ENCODE results near the gene TMEM150A. TPM values are rescaled to one million over a fixed set of nuclear protein-coding genes. Genes with fewer than 3 reads are reported as not detected.
A peak's percentile ranks its signal among the peaks of the same experiment; 100 is the strongest.
"Not testable (repeated sequence)": the region's sequence is repeated elsewhere in the genome, so short reads cannot be mapped to it uniquely, and the experiment has no call there.

Gene TMEM150A
- total RNA-seq, 1 donor from 2014 or later = 10.1 TPM

- Histone ChIP-seq H3K9me3 (replicated peaks) (no peaks in the 10 kb centered on the region), H3K27me3 (ENCODE audit: low read depth) (no peaks in the 10 kb centered on the region), H3K27ac (replicated peaks) (peak overlapping the region; percentile 93), H3K4me3 (peak overlapping the region; percentile 91), H3K36me3 (peaks cover 33% of the 10 kb centered on the region), H3K4me1 (peaks cover 55% of the 10 kb centered on the region)
- no peak for DNase-seq
- TF ChIP-seq CTCF (IDR thresholded peaks at IDR 0.05; ENCODE audit: borderline replicate concordance) = no peak
- intact Hi-C loops (cut with micrococcal nuclease) = no loop called here
Observed at GRCh38 chr2:85596026-85596333, 6.5 kb downstream of the TMEM150A start.

- TF ChIP-seq CTCF (IDR thresholded peaks at IDR 0.05; ENCODE audit: borderline replicate concordance) = no peak
- Histone ChIP-seq H3K27me3 (ENCODE audit: low read depth) (no peaks in the 10 kb centered on the region), H3K9me3 (replicated peaks) (no peaks in the 10 kb centered on the region), H3K36me3 (peaks cover 31% of the 10 kb centered on the region), H3K4me3 (peak within 1 kb of the TSS; percentile 91), H3K27ac (replicated peaks) (peak within 1 kb of the TSS; percentile 93), H3K4me1 (peaks cover 59% of the 10 kb centered on the region)
- DNase-seq = peak; percentile 93
- intact Hi-C loops (cut with micrococcal nuclease) = no loop called here
Observed at GRCh38 chr2:85595301-85596025, 7.0 kb downstream of the TMEM150A start, which contains the start of gene RNF181. RNF181 (plus strand) TSS chr2:85595745; CDS start chr2:85595764, 19 bp downstream.

- no peak for TF ChIP-seq CTCF (IDR thresholded peaks at IDR 0.05; ENCODE audit: borderline replicate concordance)
- intact Hi-C loops (cut with micrococcal nuclease) = no loop called here
- peaks cover 65% of the 10 kb centered on the region for H3K4me1 ChIP-seq
- peak overlapping the region; percentile 91 for H3K4me3 ChIP-seq
- H3K27me3 ChIP-seq (ENCODE audit: low read depth) = no peaks in the 10 kb centered on the region
- peak overlapping the region; percentile 93 for H3K27ac ChIP-seq (replicated peaks)
- H3K36me3 ChIP-seq = peaks cover 29% of the 10 kb centered on the region
- no peak for DNase-seq
- no peaks in the 10 kb centered on the region for H3K9me3 ChIP-seq (replicated peaks)
Observed at GRCh38 chr2:85594715-85595300, 7.7 kb downstream of the TMEM150A start.

GRCh38 chr2:85593023-85593422 lies 9.5 kb downstream of the TMEM150A start:
- H3K27ac ChIP-seq (replicated peaks) = no peak overlapping the region
- peaks cover 83% of the 10 kb centered on the region for H3K4me1 ChIP-seq
- DNase-seq = no peak
- TF ChIP-seq CTCF (IDR thresholded peaks at IDR 0.05; ENCODE audit: borderline replicate concordance) = no peak
- H3K27me3 ChIP-seq (ENCODE audit: low read depth) = no peaks in the 10 kb centered on the region
- no peak overlapping the region for H3K4me3 ChIP-seq
- intact Hi-C loops (cut with micrococcal nuclease) = no loop called here
- no peaks in the 10 kb centered on the region for H3K9me3 ChIP-seq (replicated peaks)
- peaks cover 13% of the 10 kb centered on the region for H3K36me3 ChIP-seq

GRCh38 chr2:85592299-85592698 lies 10.2 kb downstream of the TMEM150A start:
- H3K36me3 ChIP-seq; H3K4me3 ChIP-seq; intact Hi-C loops (cut with micrococcal nuclease); H3K27me3 ChIP-seq (ENCODE audit: low read depth); H3K9me3 ChIP-seq (replicated peaks); DNase-seq: not testable (repeated sequence)
- Histone ChIP-seq H3K27ac (replicated peaks) (peak overlapping the region; percentile 94), H3K4me1 (peaks cover 85% of the 10 kb centered on the region)

GRCh38 chr2:85591563-85591962 lies 10.9 kb downstream of the TMEM150A start:
- intact Hi-C loops (cut with micrococcal nuclease) = no loop called here
- no peak for DNase-seq
- no peaks in the 10 kb centered on the region for H3K9me3 ChIP-seq (replicated peaks)
- H3K36me3 ChIP-seq = no peaks in the 10 kb centered on the region
- H3K4me1 ChIP-seq = peaks cover 85% of the 10 kb centered on the region
- no peak overlapping the region for H3K4me3 ChIP-seq
- peak overlapping the region; percentile 94 for H3K27ac ChIP-seq (replicated peaks)
- TF ChIP-seq CTCF (IDR thresholded peaks at IDR 0.05; ENCODE audit: borderline replicate concordance) = no peak
- H3K27me3 ChIP-seq (ENCODE audit: low read depth) = no peaks in the 10 kb centered on the region

All from left ventricle myocardium inferior (tissue), 1 donor.